IPS-NIHi11 (cell line): ENCODE data around the gene NR1D2.
"Not testable (repeated sequence)": the region's sequence is repeated elsewhere in the genome, so short reads cannot be mapped to it uniquely, and the experiment has no call there.

Source experiments
- DNase-seq: peaks from one replicate; pipeline ENCODE4 v3.0.0; 2012; ENCODE audit warnings: mixed read lengths, low spot score

Gene NR1D2

DNA sequence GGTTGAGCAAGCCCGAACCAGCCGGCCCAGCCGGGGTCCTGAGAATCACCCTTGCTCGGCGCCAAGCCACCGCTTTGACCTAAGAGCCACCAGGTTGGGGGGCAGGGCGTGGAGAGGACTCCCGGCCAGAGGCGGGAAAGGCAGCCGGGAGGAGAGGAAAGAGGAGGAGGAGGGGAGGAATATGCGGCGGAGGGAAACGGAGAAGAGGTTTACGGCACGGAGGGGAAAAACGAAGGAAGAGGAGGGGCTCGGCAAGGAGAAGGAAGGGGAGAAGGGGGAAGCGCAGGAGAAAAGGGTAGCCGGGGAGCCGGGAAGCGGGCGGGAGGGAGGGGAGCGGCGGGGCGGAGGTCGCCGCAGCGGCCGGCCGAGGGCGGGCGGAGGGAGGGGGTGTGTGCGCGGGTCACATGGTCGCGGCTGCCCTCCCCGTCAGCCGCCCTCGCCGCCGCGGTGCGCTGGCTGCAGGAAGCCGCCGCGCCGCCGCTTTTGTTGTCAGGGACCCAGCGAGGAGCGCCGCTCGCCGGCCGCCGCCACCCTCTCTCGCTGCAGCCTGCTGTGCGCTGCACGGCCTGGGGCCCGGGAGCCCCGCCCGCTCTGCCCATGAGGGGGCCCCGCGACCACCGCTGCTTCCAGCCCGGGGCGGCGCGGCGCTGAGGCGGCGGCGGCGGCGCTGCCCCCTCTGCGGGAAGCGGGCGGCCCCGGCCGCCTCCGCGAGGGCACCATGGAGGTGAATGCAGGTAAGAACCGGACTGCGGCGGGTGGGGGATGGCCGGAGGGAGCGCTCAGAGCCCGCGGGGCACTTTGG, at the start of gene NR1D2:
Gene NR1D2 (plus strand): TSS at position 426 of the 802 bp plus-strand sequence. CDS start 293 bp downstream, at position 719.
- DNase-seq = peak; percentile 89

DNA sequence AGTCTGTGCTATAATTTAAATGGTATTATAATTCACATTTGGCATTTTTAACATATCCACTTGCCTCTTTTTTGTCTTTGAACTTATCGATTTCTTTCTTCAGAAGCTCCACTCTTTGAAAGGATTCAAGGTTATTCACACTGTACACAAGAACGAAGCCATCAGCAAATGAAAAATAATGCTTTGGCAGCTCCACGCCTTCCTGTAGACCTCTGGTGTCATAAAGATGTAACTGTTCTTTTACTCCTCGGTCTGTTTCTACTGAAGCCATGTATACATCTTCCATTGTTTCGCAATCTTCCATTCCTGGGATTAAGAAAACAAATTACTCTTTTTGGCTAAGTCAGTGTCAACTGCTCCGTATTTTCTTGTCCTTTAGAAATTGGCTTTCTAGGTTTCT, 44.3 kb upstream of the NR1D2 start:
- no peak for DNase-seq

DNA sequence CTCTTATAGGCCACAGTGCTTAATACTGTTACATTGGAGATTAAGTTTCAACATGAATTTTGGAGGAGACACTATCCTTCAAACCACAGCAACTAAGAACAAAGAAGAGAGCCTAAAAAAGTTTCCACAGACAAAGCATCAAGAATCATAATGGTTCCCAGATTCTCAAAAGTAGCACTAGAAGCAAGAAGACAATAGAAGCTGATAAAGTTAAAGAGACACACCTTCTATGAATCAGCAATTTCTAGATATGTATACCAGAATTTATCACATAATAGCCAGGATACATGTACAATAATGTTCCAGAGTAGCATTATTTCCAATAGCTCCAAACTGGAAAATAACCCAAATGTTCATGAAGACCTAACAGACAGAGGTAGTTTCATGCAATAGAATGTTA, 40.5 kb upstream of the NR1D2 start:
- no peak for DNase-seq

DNA sequence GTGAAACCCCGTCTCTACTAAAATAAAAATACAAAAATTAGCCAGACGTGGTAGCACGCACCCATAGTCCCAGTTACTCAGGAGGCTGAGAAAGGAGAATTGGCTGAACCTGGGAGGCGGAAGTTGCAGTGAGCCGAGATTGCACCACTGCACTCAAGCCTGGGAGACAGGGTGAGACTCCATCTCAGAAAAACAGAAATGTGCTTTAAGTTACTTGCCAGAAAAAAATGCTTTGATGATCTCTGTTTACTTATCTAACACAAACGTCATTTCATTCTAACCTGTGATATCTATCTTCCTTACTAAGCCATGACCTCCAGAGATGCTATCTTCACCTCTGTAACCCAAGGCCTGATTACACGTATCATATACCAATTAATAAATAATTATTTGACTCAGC, 35.7 kb upstream of the NR1D2 start:
- DNase-seq = no peak

DNA sequence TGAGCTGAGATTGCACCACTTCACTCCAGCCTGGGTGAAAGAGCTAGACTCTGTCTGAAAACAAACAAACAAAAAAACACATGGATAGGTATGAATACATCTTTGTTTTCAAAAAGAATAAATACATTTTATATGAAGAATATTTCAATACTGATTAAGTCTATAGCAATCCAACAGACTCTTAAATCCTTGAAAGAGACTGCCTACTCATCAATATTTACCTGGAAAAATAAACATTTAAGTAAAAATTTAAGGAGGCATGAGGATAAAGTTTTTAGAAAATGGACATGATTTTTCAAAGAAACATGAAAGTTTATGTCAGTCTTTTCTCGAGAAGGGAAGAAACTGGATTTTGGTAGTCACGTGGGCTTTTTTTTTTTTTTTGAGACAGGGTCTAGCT, 33.7 kb upstream of the NR1D2 start:
- no peak for DNase-seq

DNA sequence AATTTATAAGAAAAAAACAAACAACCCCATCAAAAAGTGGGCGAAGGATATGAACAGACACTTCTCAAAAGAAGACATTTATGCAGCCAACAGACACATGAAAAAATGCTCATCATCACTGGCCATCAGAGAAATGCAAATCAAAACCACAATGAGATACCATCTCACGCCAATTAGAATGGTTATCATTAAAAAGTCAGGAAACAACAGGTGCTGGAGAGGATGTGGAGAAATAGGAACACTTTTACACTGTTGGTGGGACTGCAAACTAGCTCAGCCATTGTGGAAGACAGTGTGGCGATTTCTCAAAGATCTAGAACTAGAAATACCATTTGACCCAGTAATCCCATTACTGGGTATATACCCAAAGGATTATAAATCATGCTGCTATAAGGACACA, 32.8 kb upstream of the NR1D2 start:
- not testable (repeated sequence) for DNase-seq

DNA sequence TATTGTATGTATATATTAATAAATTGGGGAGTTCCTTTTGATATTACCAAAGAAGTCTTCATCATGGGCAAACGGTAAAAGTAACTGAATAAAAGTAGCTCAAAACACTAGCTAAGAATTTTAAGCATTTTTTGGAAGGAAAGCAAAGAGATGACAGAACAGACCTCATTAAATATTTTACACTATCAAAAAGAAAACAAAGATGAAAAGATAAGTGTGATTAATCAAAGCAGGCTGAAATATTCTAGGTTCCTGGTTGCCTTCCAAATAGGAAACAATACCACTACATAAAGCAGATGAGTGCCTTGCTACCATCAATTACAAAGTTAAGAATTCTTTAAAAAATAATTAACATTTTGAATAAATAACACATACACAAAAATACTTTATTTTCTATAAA, 31.9 kb upstream of the NR1D2 start:
- DNase-seq = no peak

DNA sequence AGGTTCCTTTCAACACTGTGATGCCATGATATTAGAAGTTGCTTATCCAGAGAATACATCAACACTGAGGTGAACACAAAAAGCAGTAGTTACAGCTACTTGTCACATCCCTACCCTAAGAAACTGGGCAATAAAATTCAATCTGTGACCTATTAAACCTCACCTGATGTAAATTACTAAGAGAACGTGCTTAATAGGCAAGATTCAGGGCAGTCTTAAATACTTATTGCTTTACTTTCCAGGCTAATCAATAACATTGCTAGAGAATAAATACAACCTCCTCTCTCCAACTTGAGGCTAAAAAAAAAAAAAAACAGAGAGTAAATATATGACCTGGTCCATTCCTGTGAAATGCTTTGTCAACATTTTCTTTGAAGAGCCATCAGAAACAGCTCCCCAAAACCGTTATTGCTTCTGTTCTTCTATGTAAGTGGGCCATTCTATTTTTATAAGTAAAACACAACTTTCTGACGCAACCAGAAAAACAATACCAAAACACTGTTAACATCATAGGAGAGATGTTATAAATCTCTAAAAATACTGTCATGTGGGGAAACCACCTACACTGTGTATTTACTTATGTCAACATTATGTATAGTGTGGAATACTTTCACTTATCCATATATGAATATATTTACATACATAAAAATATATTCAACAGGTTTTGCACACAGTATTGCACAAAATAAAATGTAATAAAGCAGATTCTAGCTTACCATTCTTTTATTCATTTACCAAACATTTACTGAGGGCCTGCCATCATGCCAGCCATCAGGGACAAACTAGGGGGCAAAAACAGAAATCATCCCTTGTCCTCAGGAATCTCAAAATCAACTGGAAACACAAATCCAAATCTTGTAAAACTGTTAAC, 31.0 kb upstream of the NR1D2 start:
- no peak for DNase-seq

DNA sequence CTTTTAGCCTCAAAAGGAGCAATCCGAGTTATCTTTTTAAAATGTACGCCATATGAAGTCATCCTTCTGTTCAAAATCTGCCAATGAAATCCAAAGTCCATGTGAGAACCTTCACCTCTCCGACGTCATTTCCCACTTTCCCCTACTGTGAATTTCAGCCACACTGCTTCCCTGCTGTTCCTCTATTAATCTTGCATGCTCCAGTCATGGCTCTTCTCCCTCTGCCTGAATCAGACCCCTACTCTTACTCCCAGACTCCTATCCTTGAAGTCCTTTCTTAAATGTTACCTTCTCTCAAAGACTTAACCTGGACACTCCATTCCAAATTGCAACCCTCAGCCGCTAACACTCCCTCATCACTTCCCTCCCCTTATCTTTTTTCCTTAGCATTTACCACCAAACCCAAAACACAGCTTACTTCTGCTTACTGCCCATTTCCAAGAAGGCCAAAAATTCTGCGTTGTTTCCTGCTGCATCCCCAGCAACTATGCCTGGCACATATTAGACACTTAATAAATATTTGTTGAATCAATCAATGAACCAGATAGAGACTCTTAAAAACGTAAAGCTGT, 29.5 kb upstream of the NR1D2 start:
- DNase-seq = no peak

DNA sequence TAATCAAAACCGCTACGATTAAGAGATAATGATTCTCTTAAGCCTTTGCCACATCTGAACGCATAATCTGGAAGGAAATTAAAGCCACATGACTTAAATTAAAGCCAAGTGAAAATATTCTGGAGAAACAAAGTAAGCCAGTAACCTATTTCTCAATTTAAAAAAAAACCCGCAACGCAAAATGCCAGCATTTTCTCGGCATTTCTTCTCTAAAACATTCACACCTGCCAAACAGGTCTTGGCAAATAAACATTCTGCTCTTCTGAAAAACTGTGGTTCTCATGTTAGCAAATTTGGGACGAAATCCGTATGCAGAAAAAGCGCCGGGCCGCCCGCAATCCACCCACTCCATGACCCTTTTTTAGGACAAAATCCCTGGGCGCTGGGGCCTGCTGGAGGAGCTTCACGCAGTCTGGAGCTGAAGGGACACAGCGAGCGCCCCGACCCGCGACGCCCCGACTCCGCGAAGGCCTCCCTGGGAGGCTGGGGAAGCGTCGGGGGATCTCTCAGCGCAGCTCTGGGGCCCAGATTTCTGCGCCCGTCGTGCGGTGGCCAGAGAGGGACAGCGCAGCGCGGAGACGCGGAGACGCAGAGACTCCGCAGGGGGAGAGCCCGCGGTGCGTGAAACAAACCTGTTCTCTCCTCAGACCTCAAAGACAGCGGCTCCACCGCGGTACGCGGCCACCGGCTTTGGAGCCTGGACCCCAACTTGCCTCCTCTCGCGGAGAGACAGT, 28.8 kb upstream of the NR1D2 start:
- peak; percentile 59 for DNase-seq

DNA sequence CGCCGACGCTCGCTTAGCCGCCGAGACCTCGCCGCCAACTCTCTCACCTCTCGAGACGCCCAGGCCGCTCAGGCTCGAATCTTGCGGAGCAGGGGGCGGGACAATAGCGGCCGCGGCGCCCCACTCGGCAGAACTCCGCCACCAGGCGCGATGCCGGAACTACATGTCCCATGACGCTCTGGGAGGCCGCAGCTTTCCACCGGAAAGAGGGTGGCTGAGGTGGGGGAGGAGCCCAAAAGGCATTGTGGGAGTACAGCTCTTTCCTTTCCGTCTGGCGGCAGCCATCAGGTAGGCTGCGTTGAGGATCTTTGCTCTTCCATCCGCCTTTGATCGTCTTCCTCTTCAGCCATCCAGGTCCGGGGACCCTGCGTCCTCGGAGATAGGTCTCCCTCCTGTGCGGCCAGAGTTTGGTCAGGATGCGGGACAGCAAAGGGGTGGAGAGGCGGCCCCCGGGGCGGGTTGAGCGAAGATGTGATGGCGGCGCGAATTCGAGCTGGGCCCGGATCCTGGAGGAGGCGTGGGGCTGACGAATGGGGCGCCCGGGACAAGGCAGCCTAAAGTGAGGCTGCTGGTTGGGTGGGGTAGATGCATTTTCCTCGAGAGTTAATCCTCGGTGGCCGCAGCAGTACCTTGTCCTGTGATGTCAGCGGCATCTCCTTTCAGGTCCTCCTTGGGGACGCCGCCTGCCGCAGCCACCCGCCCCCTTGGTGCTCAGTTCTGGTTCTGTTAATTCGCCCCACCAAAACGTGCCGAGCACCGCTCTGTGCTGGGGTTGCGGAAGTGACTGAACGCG, 28.0 kb upstream of the NR1D2 start, which contains the start of the genes NKIRAS1 and RPL15:
Gene NKIRAS1 (minus strand): TSS at position 105 of the 793 bp plus-strand sequence. CDS start 6,086 bp downstream, outside the sequence.
Gene RPL15 (plus strand): TSS at position 247 of the 793 bp plus-strand sequence. CDS start 728 bp downstream, outside the sequence.
- DNase-seq = peak; percentile 94

DNA sequence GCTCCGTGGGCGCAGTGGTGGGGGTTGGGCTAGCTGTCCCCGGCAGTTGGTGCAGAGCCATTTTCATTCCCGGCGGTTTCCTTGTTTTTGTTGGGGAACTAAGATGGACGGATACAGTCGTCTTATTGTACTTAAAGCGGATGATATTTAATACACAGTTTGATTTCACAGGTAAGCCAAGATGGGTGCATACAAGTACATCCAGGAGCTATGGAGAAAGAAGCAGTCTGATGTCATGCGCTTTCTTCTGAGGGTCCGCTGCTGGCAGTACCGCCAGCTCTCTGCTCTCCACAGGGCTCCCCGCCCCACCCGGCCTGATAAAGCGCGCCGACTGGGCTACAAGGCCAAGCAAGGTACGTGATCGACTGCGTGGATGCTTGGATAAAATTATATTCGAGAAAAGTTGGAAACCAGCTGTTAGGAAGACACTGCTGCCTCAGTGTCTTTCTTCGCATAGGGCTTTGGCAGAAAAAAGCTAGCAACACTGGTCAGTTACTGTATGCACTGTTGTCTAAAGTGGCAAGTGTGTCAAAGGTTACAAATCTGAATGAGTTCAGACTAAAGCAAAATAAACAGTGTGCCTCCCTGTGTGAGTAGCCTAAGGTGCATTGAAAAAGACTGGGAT, 27.3 kb upstream of the NR1D2 start:
- DNase-seq = not testable (repeated sequence)

DNA sequence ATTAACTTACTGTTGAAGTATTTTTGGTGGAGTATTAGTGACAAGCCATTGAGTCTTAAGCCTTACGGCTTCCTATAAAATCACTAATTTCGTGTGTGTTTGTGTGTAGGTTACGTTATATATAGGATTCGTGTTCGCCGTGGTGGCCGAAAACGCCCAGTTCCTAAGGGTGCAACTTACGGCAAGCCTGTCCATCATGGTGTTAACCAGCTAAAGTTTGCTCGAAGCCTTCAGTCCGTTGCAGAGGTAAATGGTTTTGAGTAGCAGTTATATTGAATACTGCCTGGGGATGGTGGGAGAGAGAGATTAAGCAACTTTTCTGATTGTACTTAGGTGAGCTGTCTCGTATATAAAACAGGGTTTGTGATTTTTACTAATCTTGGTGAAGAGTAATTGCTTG, 26.8 kb upstream of the NR1D2 start:
- DNase-seq = not testable (repeated sequence)

DNA sequence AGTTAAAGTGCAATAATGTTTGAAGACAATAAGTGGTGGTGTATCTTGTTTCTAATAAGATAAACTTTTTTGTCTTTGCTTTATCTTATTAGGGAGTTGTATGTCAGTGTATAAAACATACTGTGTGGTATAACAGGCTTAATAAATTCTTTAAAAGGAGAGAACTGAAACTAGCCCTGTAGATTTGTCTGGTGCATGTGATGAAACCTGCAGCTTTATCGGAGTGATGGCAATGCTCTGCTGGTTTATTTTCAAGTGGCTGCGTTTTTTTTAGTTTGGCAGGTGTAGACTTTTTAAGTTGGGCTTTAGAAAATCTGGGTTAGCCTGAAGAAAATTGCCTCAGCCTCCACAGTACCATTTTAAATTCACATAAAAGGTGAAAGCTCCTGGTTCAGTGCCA, 25.5 kb upstream of the NR1D2 start:
- no peak for DNase-seq

DNA sequence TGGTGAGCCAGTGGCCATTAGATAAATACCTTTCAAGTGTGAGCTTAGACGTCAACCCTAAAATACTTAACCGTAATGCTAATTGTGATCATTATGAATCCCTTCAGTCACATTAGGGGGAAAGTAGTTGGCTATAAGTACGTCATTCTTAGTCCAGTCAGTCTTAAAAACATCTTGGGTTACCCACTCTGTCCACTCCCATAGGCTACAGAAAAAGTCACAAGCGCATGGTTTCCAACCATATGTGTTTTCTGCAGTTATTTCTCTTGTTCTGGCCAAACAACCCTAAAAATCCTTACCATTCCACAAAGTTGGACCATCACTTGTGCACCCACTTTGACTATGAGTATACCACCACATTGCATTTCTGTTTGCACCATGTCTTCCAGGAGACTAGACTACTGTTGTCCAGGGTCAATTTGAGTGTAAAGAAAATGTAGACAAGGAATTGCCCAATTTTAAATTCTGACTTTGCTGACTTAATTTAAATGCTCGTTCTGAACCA, 24.9 kb upstream of the NR1D2 start:
- DNase-seq = no peak

DNA sequence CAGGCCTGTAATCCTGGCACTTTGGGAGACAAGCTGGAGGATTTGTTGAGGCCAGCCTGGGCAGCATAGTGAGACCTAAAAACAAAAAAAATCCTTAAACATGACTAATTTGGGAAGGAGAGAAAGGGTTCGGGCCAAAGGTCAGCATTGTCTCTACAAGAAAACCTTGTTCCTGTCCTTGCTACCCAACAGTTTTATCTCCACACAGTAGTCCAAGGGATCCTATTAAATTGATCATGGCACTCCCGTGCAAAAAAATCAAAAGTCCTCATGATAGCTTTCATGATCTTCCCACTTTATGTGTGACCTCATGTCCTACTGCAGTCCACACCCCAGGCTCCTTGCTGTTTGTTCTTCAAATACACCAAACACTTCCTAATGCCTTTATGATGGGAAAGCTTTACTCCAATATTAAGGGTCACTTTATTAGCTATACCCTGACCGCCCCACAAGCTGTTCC, 24.0 kb upstream of the NR1D2 start:
- DNase-seq = no peak

DNA sequence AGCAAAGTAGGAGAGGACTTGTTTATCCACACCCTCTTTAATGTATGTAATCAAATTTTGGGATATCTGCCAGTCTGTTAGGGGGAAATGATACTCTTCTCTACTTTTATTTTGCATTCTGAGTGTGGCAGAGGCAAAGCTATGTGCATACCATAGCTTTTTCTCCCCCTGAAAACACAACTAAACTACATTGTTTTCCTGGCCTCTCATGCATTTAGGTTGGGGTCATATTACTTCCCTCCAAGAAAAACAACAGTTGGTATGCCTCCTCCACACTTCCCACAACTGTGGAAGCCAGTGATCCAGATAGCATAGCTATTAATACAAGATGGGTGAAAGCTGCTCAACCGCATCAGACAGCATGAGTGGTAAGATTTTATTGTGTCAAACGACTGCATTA, 21.3 kb upstream of the NR1D2 start:
- peak; percentile 38 for DNase-seq

DNA sequence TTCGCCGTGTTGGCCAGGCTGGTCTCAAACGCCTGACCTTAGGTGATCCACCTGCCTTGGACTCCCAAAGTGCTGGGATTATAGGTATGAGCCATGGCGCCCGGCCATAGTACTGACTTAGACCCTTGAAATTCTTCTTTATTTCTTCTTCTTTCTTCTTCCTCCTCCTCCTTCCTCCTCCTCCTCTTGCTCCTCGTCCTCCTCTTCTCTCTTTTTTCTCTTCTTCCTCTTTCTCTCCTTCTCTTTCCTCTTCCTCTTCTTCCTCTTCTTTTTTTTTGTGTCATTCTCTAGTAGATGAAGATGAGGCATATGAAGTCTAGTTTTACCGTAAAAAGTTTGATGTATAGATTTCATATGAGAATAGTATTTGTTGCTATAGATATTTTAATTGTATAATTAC, 18.8 kb upstream of the NR1D2 start:
- no peak for DNase-seq

DNA sequence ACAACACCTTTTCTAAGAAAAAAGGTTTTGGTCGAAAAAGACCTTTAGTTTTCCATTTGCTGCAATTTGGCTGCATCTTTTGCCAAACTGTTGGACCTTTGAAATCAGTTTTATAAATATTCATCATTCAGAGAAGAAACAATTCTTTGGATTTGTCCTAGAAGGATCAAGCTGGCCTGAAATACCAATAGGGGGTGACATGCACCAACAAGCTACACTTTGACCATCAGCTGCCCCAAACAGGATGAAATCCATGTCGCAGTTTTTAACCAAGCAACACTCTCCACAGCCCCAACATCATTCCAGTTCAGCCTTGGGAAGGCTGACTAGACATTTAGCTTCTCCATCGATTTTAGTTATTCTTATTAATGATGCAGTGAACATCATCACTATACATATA, 18.4 kb upstream of the NR1D2 start:
- DNase-seq = no peak

DNA sequence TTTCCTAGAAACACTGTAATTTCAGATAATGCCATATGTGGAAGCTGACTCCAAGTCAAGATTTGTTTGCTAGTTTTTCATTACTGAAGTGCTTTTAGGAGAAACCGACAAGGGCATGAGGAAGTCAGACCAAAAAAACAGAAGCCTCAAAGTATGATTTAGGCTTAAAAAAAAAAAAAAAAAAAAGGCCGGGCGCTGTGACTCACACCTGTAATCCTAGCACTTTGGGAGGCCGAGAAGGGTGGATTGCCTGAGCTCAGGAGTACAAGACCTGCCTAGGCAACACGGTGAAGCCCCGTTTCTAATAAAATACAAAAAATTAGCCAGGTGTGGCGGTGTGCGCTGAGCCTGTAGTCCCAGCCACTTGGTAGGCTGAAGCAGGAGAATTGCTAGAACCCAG, 16.6 kb upstream of the NR1D2 start:
- DNase-seq = no peak
